GM21367 (cell line): Measurements from ENCODE around the gene CCDC88C.
"Not testable (repeated sequence)": the region's sequence is repeated elsewhere in the genome, so short reads cannot be mapped to it uniquely, and the experiment has no call there.

Source experiments
- ATAC-seq: cut with Tn5 transposase; IDR thresholded peaks from one replicate; pipeline ENCODE4 v1.9.1; 2021; ENCODE audit not compliant: unreplicated experiment

The CCDC88C gene

DNA sequence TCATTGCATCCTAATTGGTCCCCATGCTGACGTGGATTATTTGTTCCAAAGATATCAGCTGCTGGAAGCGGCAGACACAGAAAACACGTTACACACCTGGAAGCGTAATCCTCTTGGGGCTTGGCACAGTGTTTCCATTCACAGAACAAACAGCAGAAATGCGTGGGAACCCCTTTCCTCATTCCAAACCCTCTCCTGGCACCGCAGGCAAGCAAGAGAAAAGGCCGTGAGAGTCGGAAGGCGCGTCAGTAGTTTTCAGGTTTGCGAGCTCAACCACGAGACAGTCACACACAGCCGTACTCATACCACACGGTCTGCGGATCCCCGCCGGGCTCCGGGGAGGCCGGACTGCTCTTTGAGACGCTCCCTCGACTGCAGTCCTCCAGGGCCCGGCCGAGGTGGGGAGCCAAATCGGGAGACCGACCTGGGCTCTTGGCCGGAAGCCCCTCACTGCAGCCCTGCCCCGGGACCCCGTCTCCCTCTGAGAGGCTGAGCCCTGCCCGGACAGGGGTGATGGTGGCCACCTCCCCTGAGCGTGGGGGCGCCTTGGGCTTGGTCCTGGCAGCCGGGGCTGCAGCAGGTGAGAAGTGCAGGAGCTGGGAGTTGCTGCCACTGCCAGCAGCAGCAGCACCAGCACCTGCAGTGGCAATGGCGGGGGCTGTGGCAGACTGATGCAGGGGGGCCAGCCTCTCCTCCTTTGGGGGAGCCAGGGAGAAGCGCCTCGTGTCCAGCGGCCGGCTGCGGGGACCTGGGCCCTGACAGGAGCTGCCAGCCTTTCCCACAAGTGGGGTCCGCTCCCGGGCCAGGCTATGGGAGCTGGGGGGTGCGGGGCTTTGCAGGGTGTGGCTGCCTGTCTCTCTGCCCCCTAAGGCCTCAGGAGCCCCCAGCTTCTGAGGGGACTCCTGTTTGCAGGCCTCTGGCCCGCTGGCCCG is 145.0 kb downstream of the CCDC88C start:
- no peak for ATAC-seq

DNA sequence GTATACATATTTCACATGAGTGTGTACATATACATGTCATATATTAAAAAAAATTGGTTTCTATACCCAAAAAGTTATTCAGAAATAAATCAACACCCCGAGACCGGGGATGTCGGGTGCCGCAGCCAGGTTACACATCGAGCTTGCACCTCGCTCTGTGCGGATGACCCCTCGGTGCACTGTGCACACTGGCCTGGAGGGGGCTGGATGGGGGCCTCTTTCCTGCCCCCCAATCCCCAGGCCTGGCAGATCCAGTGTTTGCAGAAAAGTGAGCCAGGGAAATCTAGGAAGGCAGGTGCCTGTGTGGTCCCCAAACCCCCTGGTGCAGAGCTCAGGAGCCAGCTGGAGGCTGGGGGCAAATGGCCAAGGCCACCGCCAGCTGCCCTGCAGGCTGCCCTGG is 146.0 kb downstream of the CCDC88C start:
- no peak for ATAC-seq

DNA sequence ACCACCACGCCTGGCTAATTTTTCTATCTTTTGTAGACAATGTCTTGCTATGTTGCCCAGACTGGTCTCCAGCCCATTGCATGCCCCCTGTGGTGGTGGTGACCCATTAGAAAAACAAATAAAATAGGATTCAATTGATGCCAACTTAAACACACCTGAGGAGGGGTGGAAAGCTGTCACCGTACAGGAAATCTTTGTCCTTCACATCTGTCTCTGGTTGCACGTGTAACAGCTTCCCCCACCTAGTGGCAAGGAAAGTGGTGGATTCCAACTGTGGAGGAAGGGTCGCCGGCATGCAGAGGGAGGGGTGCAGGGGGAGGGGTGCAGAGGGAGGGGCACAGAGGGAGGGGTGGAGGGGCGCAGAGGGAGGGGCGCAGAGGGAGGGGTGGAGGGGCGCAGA is 147.0 kb downstream of the CCDC88C start:
- ATAC-seq = no peak

DNA sequence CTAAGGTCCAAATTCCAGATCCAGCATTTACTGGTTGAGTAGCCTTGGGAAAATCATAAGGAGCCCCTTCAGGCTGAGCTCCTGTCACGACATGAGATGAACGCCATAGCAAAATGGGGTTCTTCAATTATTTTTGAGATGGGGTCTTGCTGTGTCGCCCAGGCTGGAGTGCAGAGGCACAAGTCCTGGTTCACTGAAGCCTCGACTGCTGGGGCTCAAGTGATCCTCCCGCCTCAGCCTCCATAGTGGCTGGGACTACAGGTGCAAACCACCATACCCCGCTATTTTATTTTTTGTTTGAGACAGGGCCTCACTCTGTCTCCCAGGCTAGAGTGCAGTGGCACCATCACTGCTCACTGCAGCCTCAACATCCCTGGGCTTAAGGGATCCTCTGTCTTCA is 147.4 kb downstream of the CCDC88C start:
- no peak for ATAC-seq

DNA sequence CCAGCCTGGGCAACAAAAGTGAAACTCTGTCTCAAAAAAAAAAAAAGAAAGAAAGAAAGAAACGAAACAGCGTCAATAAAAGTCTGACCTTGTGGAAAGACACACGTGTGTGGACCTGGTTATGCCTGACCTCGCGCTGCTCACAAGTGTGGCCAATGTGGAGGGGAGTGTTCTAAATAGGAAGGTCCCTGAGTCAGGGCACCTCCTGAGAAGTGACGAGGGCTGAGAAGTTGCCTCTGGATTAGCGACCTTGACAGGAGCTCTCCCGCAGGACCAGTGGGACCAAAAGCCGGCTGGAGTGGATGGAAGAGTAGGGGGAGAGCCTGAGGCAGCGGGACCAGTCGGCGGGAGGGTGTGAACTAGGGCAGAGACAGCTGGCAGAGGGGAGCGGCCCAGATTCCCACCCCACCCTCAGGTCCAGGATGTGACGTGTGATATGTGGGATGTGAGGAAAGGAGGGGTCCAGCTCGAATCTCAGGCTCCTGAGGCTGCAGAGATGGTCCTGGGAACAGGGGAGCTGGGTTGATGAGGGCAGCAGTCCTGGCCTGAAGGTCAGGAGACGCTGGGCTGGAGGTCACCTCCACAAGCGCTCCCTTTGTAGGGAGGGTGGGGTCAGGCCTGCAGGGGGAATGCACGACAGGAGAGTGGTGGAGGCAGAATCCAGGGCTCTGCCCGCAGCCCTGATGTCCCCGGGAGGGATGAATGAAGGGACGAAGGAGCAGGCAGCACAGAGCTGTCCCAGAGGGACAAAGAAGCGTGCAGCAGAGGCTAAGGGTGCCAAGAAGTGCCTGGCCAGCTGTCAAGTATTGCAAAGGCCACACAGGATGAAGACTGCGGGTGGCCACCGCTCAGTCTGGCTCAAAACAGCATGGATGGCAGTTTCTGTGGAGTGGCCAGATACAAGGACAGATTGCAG is 148.3 kb downstream of the CCDC88C start:
- no peak for ATAC-seq

- ATAC-seq = no peak
These were observed 149.6 kb downstream of the CCDC88C start for GRCh38 chr14:91267965-91268437.

DNA sequence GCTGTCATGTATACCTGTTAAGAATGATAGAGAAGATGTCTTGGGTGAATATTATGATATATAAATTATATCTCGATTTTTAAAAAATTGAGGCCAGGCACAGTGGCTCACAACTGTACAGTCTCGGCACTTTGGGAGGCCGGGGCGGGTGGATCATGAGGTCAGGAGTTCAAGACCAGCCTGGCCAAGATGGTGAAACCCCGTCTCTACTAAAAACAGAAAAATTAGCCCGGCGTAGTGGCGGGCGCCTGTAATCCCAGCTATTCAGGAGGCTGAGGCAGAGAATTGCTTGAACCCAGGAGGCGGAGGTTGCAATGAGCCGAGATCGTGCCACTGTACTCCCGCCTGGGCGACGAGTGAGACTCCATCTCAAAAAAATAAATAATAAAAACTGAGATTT is 151.3 kb downstream of the CCDC88C start:
- ATAC-seq = not testable (repeated sequence)

DNA sequence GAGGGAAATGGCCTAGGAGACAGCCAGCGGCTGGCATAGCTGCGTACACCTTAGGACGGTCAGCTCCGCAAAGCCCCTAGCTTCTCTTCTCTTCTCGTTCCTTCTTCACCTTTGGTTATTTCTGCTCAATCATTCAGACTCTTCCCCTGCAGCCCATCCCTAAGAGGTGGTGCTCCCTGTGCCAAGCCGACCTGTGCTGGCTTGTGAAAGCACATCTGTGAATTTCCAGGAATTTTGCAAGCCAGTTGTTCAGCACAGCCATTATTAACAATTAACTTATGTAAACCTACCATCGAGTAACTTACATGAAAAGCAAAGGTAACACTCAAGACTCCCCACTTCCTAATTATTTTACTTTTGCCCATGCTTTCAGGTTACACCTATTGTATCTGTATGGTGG is 152.2 kb downstream of the CCDC88C start:
- ATAC-seq = no peak

GRCh38 chr14:91264151-91265150 is 153.2 kb downstream of the CCDC88C start:
- no peak for ATAC-seq

GRCh38 chr14:91263329-91263728 is 154.3 kb downstream of the CCDC88C start:
- no peak for ATAC-seq

- no peak for ATAC-seq
These were observed 155.6 kb downstream of the CCDC88C start for GRCh38 chr14:91261986-91262549.

DNA sequence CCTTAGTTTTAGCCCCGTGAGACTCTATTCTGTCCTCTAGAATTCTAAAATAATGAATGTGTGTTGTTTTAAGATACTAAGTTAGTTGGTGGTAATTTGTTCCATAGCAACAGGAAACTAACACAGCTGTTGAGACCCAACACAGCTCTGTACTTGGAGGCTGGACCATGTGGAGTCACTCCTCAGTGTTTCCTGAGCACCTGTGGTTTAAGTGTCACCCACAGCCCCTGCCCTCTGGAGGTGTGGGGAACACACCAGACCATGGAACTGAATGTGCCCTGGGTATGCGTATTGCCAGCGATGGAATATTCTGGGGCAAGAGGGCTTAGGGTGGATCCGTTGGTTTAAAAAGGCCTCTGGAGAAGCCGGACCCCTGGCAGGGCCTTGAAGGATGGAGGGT is 156.5 kb downstream of the CCDC88C start:
- no peak for ATAC-seq

DNA sequence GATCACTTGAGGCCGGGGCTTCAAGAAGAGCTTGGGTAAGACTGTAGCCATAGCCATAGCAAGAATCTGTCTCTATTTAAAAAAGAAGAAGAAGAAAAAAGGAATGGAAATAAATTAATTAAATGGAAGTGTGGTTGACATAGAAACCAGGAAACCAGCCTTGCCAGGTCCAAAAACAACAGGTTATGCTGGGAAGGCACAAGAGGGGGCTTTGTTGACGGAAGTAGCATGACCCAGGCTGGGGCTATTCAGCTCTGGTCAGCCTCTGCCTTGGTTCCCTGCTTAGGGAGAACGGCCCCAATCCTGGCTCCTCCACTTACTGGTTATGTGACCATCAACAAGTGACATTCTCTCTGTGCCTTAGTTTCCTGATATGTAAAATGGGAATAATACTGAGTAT is 158.7 kb downstream of the CCDC88C start:
- ATAC-seq = no peak

DNA sequence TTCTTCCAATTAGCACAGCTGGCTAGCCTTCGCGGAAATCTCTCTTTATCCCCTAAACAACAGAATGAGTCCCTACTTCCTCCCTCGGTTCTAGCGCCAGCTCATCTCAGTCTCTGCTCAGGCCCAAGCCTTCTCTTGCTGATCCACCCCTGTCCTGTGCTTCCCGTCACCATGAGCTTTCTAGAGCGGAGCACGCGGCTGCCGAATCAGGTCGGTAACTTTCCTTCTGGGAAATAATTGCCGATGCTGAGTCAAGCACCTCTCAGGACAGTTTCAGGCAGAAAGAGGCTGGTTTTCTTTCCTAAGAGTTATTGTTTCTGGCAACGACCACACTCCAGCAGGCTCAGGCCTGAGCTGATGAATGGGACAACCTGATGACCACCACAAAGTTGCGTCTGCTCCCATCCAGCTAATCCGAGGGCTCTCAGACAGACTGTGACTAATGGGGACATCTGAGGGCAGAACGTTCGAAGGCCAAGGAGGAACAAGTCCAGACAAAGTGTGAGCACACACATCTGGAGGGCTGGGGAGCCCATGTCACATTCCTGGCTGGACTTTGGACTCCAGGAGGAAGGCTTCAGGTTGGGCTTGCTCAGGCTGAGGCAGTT is 159.5 kb downstream of the CCDC88C start:
- no peak for ATAC-seq

DNA sequence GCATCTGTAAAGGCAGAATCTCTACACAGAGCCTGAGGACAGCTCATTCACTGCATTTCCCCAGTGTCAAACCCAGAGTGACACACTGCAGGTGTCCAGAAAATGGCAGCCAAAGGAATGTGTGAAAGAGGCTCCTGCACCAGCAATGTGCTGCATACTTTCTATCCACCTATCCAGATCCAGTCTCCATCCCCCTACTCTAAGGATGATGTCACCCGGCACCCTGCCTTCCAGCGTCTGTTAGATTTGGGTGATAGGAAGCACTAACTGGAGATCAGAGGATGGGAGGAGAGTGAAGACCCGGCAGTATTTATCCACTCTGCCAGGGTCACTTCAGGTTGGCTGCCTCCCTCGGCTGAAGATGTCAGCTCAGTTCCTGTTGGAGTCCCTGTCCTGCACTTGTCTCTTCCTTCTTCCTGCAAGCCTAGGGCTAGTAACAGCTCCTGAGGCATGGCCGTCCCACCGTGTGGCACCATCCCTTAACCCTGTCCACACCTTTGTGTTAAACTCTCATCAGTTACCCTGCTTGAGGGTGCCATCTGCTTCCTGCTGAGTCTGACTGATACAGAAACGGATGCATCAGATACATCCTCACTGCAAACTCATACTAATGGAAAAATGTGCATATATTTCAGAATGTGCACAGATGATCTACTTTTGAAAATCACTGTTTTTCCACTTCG is 160.2 kb downstream of the CCDC88C start:
- ATAC-seq = no peak

DNA sequence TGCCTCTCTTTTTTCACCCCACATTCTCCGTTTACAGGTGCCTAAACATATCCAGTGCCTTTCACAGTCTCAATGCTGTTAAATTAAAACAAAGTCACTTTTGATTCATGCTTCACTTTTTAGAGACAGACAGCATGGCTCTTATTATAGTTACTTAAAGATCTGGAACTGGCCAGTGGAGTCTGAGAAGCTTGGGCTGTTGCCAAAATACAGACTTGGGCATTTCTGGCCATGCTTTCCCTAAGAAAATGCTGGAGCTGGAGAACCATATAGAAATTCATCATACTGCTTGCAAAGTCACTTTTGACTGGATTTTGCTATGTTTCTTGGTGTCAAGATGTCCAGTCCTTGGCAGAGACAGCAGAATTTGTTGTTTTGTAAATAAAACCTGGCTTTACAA is 161.0 kb downstream of the CCDC88C start:
- no peak for ATAC-seq

DNA sequence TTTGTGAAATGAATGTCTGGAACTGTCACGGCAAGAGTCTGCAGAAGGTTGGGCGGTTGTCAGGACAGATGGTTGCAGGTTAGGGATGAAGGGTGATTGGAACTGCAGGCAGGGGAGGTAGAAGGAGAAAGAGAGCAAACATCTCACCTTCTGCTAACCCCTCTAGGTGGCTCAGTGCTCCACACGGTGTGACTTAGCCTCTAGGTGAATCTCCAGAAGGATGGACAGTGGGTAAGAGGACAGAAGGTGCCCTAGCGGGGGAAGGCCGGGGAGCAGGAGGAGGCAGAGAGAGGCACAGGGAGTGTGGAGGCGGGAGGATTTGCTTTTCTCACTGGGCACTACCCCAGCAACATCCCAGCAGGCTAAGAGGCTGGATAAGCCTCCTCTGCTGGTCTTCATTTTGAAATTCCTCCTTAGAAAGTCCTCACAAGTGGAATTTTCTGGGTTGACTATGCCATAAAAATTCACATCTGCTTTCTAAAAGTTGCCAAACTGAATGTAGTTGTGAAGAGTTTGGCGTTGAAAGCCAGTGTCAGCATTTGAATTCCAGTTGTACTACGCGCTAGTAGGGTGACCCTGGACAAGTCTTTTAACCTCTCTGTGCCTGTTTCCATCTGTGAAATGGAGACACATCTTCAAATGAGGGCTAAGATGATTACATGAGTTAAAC is 162.5 kb downstream of the CCDC88C start:
- no peak for ATAC-seq

DNA sequence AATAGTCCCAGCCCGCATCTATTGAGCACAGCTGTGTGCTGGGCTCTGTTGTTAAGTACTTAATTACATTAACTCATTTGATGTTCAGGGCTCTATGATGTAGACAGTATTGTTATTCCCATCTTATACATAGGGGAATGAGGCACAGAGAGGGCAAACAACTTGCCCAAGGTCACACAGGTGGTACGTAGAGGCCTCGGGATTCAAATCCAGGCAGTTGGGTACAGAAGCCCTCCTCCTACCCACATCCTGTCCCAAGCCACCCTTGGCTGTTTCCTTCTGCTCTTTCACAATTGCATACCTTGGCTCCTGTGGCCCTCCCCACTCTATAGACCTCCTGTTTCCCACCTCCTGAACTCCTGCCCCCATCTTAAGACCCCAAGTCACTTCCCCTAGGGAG is 163.2 kb downstream of the CCDC88C start:
- no peak for ATAC-seq
